CD14-positive monocyte (primary cell): ENCODE data around the gene MINAR1. TPM values are rescaled to one million over a fixed set of nuclear protein-coding genes. Genes with fewer than 3 reads are reported as not detected.

ENCODE experiments used
- DNase-seq, 3 donors: peaks; one replicate each; pipeline ENCODE4 v3.0.0-alpha.2; 2011 to 2022
- H2AFZ ChIP-seq: 2 replicates; pipeline ENCODE4 v1.6.0; 2012; ENCODE audit warnings: mild to moderate bottlenecking, low read depth, low read length, inconsistent platforms; ENCODE audit not compliant: insufficient read depth, poor library complexity, severe bottlenecking
- H3K27ac ChIP-seq, 2 donors: 1 replicate in 1 of 2; 2 replicates in 1 of 2; pipeline ENCODE4 v1.5.1; 2012 to 2013; ENCODE audit warnings: low read length in 2 of 2, control low read depth in 1 of 2, inconsistent platforms in 1 of 2, low read depth in 1 of 2, mild to moderate bottlenecking in 1 of 2
- H3K27me3 ChIP-seq, 2 donors: one replicate each; pipeline versions ENCODE4 v1.6.0 to v1.6.1; 2011 to 2013; ENCODE audit warnings: low read length in 2 of 2; ENCODE audit not compliant: control insufficient read depth in 2 of 2, insufficient read depth in 2 of 2
- H3K36me3 ChIP-seq, 2 donors: replicated peaks in 1 of 2; 1 replicate in 1 of 2; 2 replicates in 1 of 2; pipeline versions ENCODE4 v1.5.1 to v1.6.1; 2012 to 2013; ENCODE audit warnings: low read length in 2 of 2, control low read depth in 1 of 2, inconsistent platforms in 1 of 2, mild to moderate bottlenecking in 1 of 2; ENCODE audit not compliant: insufficient read depth in 2 of 2, control insufficient read depth in 1 of 2
- H3K4me1 ChIP-seq, 2 donors: 1 replicate in 1 of 2; 2 replicates in 1 of 2; pipeline versions ENCODE4 v1.5.1 to v1.6.1; 2012 to 2013; ENCODE audit warnings: low read length in 2 of 2, control low read depth in 1 of 2, inconsistent platforms in 1 of 2, mild to moderate bottlenecking in 1 of 2, moderate library complexity in 1 of 2; ENCODE audit not compliant: insufficient read depth in 2 of 2, control insufficient read depth in 1 of 2
- H3K4me2 ChIP-seq: replicated peaks from 2 replicates; pipeline ENCODE3; 2012; ENCODE audit warnings: low read length, moderate library complexity, mild to moderate bottlenecking; ENCODE audit not compliant: poor library complexity, severe bottlenecking; ENCODE audit errors: extremely low read depth
- H3K4me3 ChIP-seq, 3 experiments: fragments of 200-600 bp in 1 of 3; sonication (generic) in 1 of 3; replicated peaks in 1 of 3; 1 replicate in 2 of 3; 2 replicates in 1 of 3; pipeline ENCODE4 v1.5.1; 2011 to 2013; ENCODE audit warnings: low read length in 3 of 3, mild to moderate bottlenecking in 3 of 3, control low read depth in 2 of 3, low read depth in 2 of 3, inconsistent platforms in 1 of 3, moderate library complexity in 1 of 3
- H3K79me2 ChIP-seq: 2 replicates; pipeline ENCODE4 v1.6.0; 2012; ENCODE audit warnings: mild to moderate bottlenecking, control low read depth, inconsistent platforms, low read length, moderate library complexity; ENCODE audit not compliant: insufficient read depth
- H3K9ac ChIP-seq: 2 replicates; pipeline ENCODE4 v1.6.0; 2017; ENCODE audit warnings: low read length, mild to moderate bottlenecking; ENCODE audit not compliant: insufficient read depth, poor library complexity, severe bottlenecking
- H3K9me3 ChIP-seq, 2 donors: replicated peaks in 1 of 2; 1 replicate in 1 of 2; 2 replicates in 1 of 2; pipeline versions ENCODE4 v1.5.1 to v1.6.1; 2012 to 2013; ENCODE audit warnings: low read length in 2 of 2, control low read depth in 1 of 2; ENCODE audit not compliant: control insufficient read depth in 1 of 2, insufficient read depth in 1 of 2
- H4K20me1 ChIP-seq: 2 replicates; pipeline ENCODE4 v1.6.0; 2012; ENCODE audit warnings: mild to moderate bottlenecking, low read length, control low read depth, moderate library complexity; ENCODE audit not compliant: insufficient read depth
- H3K27ac Mint-ChIP-seq, 7 donors: one replicate each; pipeline ENCODE4 v1.8.0; 2020; ENCODE audit warnings: mild to moderate bottlenecking in 7 of 7, mixed read lengths in 7 of 7, moderate library complexity in 6 of 7, inconsistent platforms in 2 of 7
- H3K27me3 Mint-ChIP-seq, 3 donors: one replicate each; pipeline ENCODE4 v1.8.0; 2021 to 2022; ENCODE audit warnings: low read depth in 3 of 3, mild to moderate bottlenecking in 3 of 3, mixed read lengths in 3 of 3, moderate library complexity in 3 of 3, inconsistent platforms in 1 of 3
- H3K36me3 Mint-ChIP-seq, 2 donors: one replicate each; pipeline ENCODE4 v1.8.0; 2020; ENCODE audit warnings: mixed read lengths in 2 of 2, inconsistent platforms in 1 of 2, mild to moderate bottlenecking in 1 of 2
- H3K4me1 Mint-ChIP-seq: one replicate; pipeline ENCODE4 v1.8.0; 2020; ENCODE audit warnings: mild to moderate bottlenecking, mixed read lengths
- H3K4me3 Mint-ChIP-seq, 2 donors: one replicate each; pipeline ENCODE4 v1.8.0; 2020; ENCODE audit warnings: mild to moderate bottlenecking in 2 of 2, mixed read lengths in 2 of 2, moderate library complexity in 1 of 2
- H3K9me3 Mint-ChIP-seq, 7 donors: one replicate each; pipeline ENCODE4 v1.8.0; 2020 to 2022; ENCODE audit warnings: mixed read lengths in 7 of 7, mild to moderate bottlenecking in 6 of 7, moderate library complexity in 6 of 7, inconsistent platforms in 2 of 7
- CTCF ChIP-seq: fragments of 200-600 bp; IDR thresholded peaks from one replicate; pipeline ENCODE4 v1.8.0; 2022; ENCODE audit warnings: antibody characterized with exemption, mild to moderate bottlenecking
- WGBS: methylation state at CpG from one replicate; pipeline ENCODE4 v1.1.5; 2013; ENCODE audit warnings: missing lambda C conversion rate; ENCODE audit not compliant: insufficient coverage; 5-methylcytosine and 5-hydroxymethylcytosine counted together
- intact Hi-C, 2 donors: fragments of 100-400 bp; cut with micrococcal nuclease; formaldehyde crosslinking; loops; one replicate each; pipeline versions ENCODE4 v1.15.0 to v1.15.1; 2023
- polyA plus RNA-seq, 3 donors: library from polyadenylated mRNA; depleted of rRNA in 1 of 3; unstranded in 2 of 3; stranded (reverse) in 1 of 3; fragments of 300-500 nt in 2 of 3; fragments of >200 nt in 1 of 3; fragmentation: Illumina TruSeq in 2 of 3; gene quantifications; 1 replicate in 2 of 3; 2 replicates in 1 of 3; pipeline ENCODE4 v1.2.3, GENCODE V29; 2012 to 2021

MINAR1 gene
- polyA plus RNA-seq, 3 donors, result 0.04 to 0.19 TPM; not detected in 1

- DNase-seq, result no peak
- H2AFZ ChIP-seq, result no peak overlapping the region
- no peak for TF ChIP-seq CTCF
- H3K27me3 ChIP-seq, result no peaks in the 10 kb centered on the region
- no peaks in the 10 kb centered on the region for H3K4me1 ChIP-seq
- no peaks in the 10 kb centered on the region for H3K36me3 ChIP-seq
- no peak overlapping the region for H3K9ac ChIP-seq
- H3K27me3 Mint-ChIP-seq, result peaks cover 0 to 5% (median 2%) of the 10 kb centered on the region in 3 donors
- no peaks in the 10 kb centered on the region for H3K79me2 ChIP-seq
- H3K36me3 Mint-ChIP-seq, result no peaks in the 10 kb centered on the region
- no peak overlapping the region for H3K27ac ChIP-seq
- H3K9me3 Mint-ChIP-seq, result peaks cover 0 to 5% (median 0%) of the 10 kb centered on the region in 7 donors
- intact Hi-C loops, result no loop called here
- no peak overlapping the region for H3K4me3 ChIP-seq
- H3K27ac Mint-ChIP-seq, result no peak overlapping the region
- no peaks in the 10 kb centered on the region for H3K4me1 Mint-ChIP-seq
- WGBS, result no CpG with 5 or more reads among the region's 3 CpGs
- no peaks in the 10 kb centered on the region for H4K20me1 ChIP-seq
- no peak overlapping the region for H3K4me3 Mint-ChIP-seq
- no peak overlapping the region for H3K4me2 ChIP-seq
- H3K9me3 ChIP-seq, result no peaks in the 10 kb centered on the region
Measured at GRCh38 chr15:79475306-79475705, 43.2 kb downstream of the MINAR1 start.

GRCh38 chr15:79478108-79478507, 46.0 kb downstream of the MINAR1 start:
- Histone ChIP-seq H4K20me1 (no peaks in the 10 kb centered on the region), H2AFZ (no peak overlapping the region), H3K27me3 (no peaks in the 10 kb centered on the region), H3K27ac (no peak overlapping the region), H3K4me1 (no peaks in the 10 kb centered on the region), H3K36me3 (no peaks in the 10 kb centered on the region), H3K4me3 (no peak overlapping the region), H3K9ac (no peak overlapping the region), H3K79me2 (no peaks in the 10 kb centered on the region), H3K9me3 (no peaks in the 10 kb centered on the region), H3K4me2 (no peak overlapping the region)
- H3K36me3 Mint-ChIP-seq, result no peaks in the 10 kb centered on the region
- intact Hi-C loops, result no loop called here
- no peak overlapping the region for H3K4me3 Mint-ChIP-seq
- no peak for TF ChIP-seq CTCF
- H3K4me1 Mint-ChIP-seq, result no peaks in the 10 kb centered on the region
- no peak overlapping the region for H3K27ac Mint-ChIP-seq
- peaks cover 0 to 5% (median 0%) of the 10 kb centered on the region in 7 donors for H3K9me3 Mint-ChIP-seq
- H3K27me3 Mint-ChIP-seq, result peaks cover 0 to 7% (median 5%) of the 10 kb centered on the region in 3 donors
- DNase-seq, result no peak
- 95% methylated on average over 3 of the region's 7 CpGs for whole genome bisulfite sequencing
